AG04449 (cell line): ENCODE measurements around the gene CPA2.
"Not testable (repeated sequence)": the region's sequence is repeated elsewhere in the genome, so short reads cannot be mapped to it uniquely, and the experiment has no call there.

ENCODE experiments used
- CTCF ChIA-PET: fragments of 350-600 bp; formaldehyde crosslinking; extraction: SDS; loops from one replicate; lab custom pipeline; 2021; ENCODE audit warnings: antibody characterized with exemption; lab: Yijun Ruan, JAX
- POLR2A ChIA-PET: fragments of 400-600, 350-600 bp; formaldehyde crosslinking; extraction: SDS; loops from one replicate; lab custom pipeline; 2020; ENCODE audit warnings: antibody characterized with exemption, inconsistent platforms; lab: Yijun Ruan, JAX
- DNase-seq: peaks from one replicate; pipeline ENCODE4 v3.0.0-alpha.2; 2010; ENCODE audit warnings: low read depth, low spot score
- H3K4me3 ChIP-seq: 2 replicates; pipeline ENCODE4 v1.5.1; 2011; ENCODE audit warnings: low read depth, mild to moderate bottlenecking, control low read depth, low read length
- CTCF ChIP-seq: IDR thresholded peaks from one replicate; pipeline ENCODE4 v1.5.1; 2011; ENCODE audit warnings: mild to moderate bottlenecking, moderate library complexity, low read length, control low read depth, inconsistent platforms; ENCODE audit not compliant: insufficient read depth; ENCODE audit errors: missing control alignments

CPA2 gene

GRCh38 chr7:130234078-130234477 lies 32.6 kb upstream of the CPA2 start:
- no peak overlapping the region for H3K4me3 ChIP-seq
- no peak for TF ChIP-seq CTCF
- CTCF ChIA-PET: no interaction called here
- POLR2A ChIA-PET: no interaction called here
- no peak for DNase-seq

GRCh38 chr7:130236361-130236760 lies 30.3 kb upstream of the CPA2 start:
- DNase-seq, POLR2A ChIA-PET: not testable (repeated sequence)
- CTCF ChIA-PET: interaction anchor here (0.6 to 1.0 kb wide), 3 partner anchors 10 to 135 kb away, joined by 3 to 4 read pairs (median 4); no protein-coding TSS in a partner anchor

GRCh38 chr7:130240240-130240639 lies 26.4 kb upstream of the CPA2 start:
- no peak overlapping the region for H3K4me3 ChIP-seq
- ChIA-PET CTCF (interaction anchor here (0.6 to 1.2 kb wide), 3 partner anchors 27 to 518 kb away, joined by 3 to 4 read pairs (median 3); no protein-coding TSS in a partner anchor), POLR2A (no interaction called here)
- no peak for TF ChIP-seq CTCF
- DNase-seq: no peak

More at GRCh38 chr7:130236361-130236760, 30.3 kb upstream of the CPA2 start:
- not testable (repeated sequence) for H3K4me3 ChIP-seq

GRCh38 chr7:130242198-130243014 lies 24.3 kb upstream of the CPA2 start:
- DNase-seq: peak; percentile 46
- H3K4me3 ChIP-seq: no peak overlapping the region
- POLR2A ChIA-PET: interaction anchor here (0.7 kb wide), 1 partner anchor 158 kb away, joined by 3 read pairs; no protein-coding TSS in a partner anchor
- CTCF ChIA-PET: interaction anchor here (0.9 to 1.5 kb wide), 5 partner anchors 11 to 451 kb away, joined by 3 to 5 read pairs (median 4); no protein-coding TSS in a partner anchor
- TF ChIP-seq CTCF: peak; percentile 70

GRCh38 chr7:130243486-130243885 lies 23.2 kb upstream of the CPA2 start:
- CTCF ChIA-PET: interaction anchor here (0.7 to 1.5 kb wide), 7 partner anchors 30 to 450 kb away, joined by 3 to 5 read pairs (median 3); partner anchors contain the start of gene CPA4
- H3K4me3 ChIP-seq, POLR2A ChIA-PET, DNase-seq: not testable (repeated sequence)

- DNase-seq, H3K4me3 ChIP-seq, POLR2A ChIA-PET: not testable (repeated sequence)
- CTCF ChIA-PET: interaction anchor here (1.0 kb wide), 1 partner anchor 32 kb away, joined by 3 read pairs; no protein-coding TSS in a partner anchor
Measured at GRCh38 chr7:130246491-130246890, 20.2 kb upstream of the CPA2 start.

- DNase-seq, H3K4me3 ChIP-seq, CTCF ChIA-PET, POLR2A ChIA-PET: not testable (repeated sequence)
Measured at GRCh38 chr7:130248842-130249241, 17.8 kb upstream of the CPA2 start.

GRCh38 chr7:130249626-130250025 lies 17.0 kb upstream of the CPA2 start:
- CTCF ChIA-PET, DNase-seq, H3K4me3 ChIP-seq, POLR2A ChIA-PET: not testable (repeated sequence)

- ChIA-PET POLR2A (no interaction called here), CTCF (no interaction called here)
- no peak for DNase-seq
- H3K4me3 ChIP-seq: no peak overlapping the region
- TF ChIP-seq CTCF: no peak
Measured at GRCh38 chr7:130254555-130254954, 12.1 kb upstream of the CPA2 start.
